Mucosa of gallbladder (tissue), 1 donor: ENCODE measurements around the gene TEX11. TPM values are rescaled to one million over a fixed set of nuclear protein-coding genes. Genes with fewer than 3 reads are reported as not detected.
"Not testable (repeated sequence)": the region's sequence is repeated elsewhere in the genome, so short reads cannot be mapped to it uniquely, and the experiment has no call there.

Experiments used
- DNase-seq: peaks from one replicate; pipeline ENCODE4 v3.0.0-alpha.2; 2020; ENCODE audit warnings: low spot score
- total RNA-seq: library from RNA; stranded (reverse); gene quantifications from one replicate; pipeline ENCODE4 v1.2.1, GENCODE V29; 2021
- donor health status: DM: no; HTN: no; CAD: no.

Gene TEX11
- total RNA-seq, 1 donor from 2014 or later: 0.14 TPM

DNA sequence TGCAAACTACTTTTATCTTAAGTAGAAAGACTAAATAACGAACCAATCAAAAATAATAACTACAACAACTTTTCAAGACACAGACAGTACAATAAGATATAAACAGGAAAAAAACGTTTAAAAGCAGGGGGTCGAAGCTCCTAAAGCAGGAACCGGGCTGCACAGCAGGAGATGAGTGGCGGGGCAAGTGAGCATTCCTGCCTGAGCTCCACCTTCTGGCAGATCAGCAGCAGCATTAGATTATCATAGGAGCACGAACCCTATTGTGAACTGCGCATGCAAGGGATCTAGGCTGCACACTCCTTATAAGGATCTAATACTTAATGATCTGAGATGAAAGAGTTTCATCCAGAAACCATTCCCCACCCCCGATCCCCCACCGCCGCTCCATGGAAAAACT is 146.2 kb downstream of the TEX11 start:
- DNase-seq: no peak

DNA sequence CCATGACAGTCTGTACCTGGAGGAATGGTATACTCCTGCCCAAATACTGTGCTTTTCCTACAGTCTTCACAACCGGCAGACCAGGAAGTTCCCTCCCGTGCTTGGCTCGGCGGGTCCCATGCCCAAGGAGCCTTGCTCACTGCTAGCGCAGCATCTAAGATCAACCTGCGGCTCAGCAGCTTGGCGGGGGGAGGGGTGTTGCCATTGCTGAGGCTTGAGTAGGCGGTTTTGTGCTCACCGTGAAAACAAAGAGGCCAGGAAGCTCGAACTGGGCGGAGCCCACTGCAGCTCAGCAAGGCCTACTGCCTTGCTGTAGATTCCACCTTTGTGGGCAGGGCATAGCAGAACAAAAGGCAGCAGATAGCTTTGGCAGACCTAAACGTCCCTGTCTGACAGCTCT is 152.7 kb downstream of the TEX11 start:
- DNase-seq: no peak

DNA sequence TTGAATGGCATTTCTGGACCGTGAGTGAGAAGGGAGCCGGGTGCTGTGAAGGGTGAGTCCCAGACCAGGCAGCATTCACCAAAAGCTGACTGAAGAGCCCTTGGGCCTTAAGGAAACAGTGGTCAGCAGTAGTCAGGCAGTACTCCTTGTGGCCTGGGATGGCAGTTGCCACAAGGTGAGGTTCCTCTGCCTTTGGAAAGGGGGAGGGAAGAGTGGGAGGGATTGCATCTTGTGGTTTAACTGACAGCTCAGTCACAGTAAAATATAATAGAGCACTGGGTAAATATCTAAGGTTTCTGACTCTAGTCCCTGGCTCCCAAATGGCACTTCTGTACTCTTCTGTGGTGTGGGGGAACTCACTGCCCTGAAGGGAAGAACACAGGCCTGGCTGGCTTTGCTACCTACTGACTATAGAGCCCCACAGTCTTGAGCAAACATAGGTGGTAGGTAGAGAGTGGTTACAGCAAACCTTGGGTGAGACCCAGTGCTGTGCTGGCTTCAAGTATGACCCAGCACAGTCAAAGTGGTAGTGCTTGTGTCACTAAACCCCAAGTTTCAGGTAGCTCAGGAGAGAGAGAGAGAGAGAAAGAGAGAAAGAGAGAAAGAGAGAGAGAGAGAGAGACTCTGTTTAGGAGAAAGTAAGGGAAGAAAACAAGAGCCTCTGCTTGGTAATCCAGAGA is 154.2 kb downstream of the TEX11 start:
- no peak for DNase-seq

DNA sequence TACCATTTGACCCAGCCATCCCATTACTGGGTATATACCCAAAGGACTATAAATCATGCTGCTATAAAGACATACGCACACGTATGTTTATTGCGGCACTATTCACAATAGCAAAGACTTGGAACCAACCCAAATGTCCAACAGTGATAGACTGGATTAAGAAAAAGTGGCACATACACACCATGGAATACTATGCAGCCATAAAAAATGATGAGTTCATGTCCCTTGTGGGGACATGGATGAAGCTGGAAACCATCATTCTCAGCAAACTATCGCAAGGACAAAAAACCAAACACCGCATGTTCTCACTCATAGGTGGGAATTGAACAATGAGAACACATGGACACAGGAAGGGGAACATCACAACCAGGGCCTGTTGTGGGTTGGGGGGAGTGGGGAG is 174.7 kb downstream of the TEX11 start:
- DNase-seq: not testable (repeated sequence)

GRCh38 chrX:70727961-70728360 is 180.6 kb downstream of the TEX11 start:
- DNase-seq: not testable (repeated sequence)

DNA sequence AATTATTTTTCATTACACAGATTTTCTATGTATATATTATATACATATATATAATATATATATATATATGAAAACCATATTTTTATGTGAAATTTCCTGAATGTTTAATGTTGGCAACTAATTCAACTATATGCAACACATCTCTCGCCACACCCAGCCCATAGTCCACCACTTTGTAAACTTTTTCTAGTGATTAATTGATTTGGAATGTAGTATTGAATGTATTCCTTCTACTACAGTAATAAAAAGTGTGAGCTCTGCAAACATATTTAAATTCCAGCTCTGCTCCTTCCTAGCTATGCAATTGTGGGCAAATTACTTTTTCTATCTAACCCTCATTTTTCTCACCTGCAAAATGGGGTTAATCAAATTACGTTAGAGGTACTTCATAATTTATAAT is 187.8 kb downstream of the TEX11 start:
- DNase-seq: no peak

DNA sequence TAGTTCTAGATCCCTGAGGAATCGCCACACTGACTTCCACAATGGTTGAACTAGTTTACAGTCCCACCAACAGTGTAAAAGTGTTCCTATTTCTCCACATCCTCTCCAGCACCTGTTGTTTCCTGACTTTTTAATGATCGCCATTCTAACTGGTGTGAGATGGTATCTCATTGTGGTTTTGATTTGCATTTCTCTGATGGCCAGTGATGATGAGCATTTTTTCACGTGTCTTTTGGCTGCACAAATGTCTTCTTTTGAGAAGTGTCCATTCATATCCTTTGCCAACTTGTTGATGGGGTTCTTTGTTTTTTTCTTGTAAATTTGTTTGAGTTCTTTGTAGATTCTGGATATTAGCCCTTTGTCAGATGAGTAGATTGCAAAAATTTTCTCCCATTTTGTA is 197.2 kb downstream of the TEX11 start:
- not testable (repeated sequence) for DNase-seq

DNA sequence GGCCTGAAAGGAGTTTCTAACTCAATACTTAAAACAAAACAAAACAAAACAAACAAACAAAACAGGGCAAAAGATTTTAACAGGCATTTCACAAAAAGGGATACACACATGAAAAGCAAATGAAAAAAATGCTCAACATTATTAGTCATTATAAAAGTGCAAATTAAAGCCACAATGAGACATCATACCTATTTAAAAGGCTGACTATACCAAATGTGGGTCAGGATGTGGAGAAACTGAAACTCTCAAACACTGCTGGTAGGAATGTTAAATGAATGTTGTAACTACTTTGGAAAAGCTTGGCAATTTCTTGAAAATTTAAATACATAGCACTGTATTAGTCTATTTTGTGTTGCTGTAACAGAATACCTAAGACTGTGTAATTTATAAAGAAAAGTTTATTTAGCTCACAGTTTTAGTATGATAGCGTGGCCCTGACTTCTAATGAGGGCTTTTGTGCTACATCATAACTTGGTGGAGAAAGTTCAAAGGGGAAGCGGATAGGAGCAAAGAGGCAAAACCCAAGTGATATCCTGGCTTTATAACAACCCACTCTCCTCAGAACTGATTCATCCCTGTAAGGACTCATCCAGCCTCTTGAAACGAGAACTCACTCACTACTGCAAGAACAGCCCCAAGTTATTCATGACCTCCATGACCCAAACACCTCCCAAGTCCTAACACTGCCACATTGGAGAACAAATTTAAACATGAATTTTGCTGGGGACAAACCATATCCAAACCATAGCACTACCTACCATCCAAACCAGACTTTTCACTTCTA is 214.0 kb downstream of the TEX11 start:
- DNase-seq: no peak

- not testable (repeated sequence) for DNase-seq
These were observed 229.1 kb downstream of the TEX11 start for GRCh38 chrX:70679455-70679854.

- DNase-seq: no peak
These were observed 233.2 kb downstream of the TEX11 start for GRCh38 chrX:70675284-70675683.

DNA sequence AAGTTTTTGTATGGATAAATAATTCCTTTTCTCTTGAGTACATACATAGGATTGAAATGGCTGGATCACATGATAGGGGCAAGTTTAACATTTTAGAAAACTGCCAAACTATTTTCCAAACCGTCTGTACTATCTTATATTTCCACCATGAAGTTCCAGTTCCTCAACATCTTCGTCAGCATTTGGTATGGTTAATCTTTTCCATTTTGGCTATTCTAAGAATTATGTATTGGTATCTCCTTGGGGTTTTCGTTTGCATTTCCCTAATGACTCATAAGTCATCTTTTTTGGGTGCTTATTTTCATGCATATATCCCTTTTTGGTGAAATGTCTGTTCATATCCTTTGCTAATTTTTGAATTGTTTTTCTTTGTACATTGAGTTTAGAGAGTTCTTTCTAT is 236.2 kb downstream of the TEX11 start:
- DNase-seq: no peak

DNA sequence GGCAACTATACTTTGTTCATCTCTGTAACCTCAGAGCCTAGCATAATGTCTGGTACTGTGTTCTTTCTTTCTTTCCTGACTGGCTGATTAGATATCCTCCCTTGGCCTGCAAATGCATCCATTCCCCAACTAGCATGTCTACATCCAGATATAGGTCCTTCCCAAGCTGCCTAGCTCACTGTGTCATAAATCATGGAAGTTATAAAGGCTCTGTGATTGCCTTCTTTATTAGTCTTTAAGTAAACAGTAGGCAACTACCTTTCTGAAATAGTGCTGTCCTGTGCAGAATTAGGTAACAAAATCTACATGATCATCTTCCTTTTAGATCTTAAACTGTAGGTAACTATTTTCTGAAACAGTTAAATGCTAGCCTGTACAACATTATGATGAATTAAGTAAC is 239.4 kb downstream of the TEX11 start:
- no peak for DNase-seq

- DNase-seq: no peak
These were observed 243.8 kb downstream of the TEX11 start for GRCh38 chrX:70664726-70665125.

DNA sequence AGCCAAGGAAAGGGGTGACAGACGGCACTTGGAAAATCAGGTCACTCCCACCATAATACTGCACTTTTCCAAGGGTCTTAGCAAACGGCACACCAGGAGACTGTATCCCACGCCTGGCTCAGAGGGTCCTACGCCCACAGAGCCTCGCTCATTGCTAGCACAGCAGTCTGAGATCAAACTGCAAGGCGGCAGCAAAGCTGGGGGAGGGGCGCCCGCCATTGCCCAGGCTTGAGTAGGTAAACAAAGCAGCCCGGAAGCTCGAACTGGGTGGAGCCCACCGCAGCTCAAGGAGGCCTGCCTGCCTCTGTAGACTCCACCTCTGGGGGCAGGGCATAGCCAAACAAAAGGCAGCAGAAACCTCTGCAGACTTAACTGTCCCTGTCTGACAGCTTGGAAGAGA is 247.4 kb downstream of the TEX11 start:
- DNase-seq: not testable (repeated sequence)

DNA sequence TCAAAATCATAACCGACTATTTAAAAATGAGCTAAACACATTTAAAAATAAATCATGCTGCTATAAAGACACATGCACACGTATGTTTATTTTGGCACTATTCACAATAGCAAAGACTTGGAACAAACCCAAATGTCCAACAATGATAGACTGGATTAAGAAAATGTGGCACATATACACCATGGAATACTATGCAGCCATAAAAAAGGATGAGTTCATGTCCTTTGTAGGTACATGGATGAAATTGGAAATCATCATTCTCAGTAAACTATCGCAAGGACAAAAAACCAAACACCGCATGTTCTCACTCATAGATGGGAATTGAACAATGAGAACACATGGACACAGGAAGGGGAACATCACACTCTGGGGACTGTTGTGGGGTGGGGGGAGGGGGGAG is 251.0 kb downstream of the TEX11 start:
- not testable (repeated sequence) for DNase-seq

- DNase-seq: no peak
These were observed 252.2 kb downstream of the TEX11 start for GRCh38 chrX:70656304-70656703.

GRCh38 chrX:70647910-70648309 is 260.6 kb downstream of the TEX11 start:
- not testable (repeated sequence) for DNase-seq

GRCh38 chrX:70636218-70636617 is 272.3 kb downstream of the TEX11 start:
- DNase-seq: no peak

- no peak for DNase-seq
These were observed 272.8 kb downstream of the TEX11 start for GRCh38 chrX:70635669-70636068.

GRCh38 chrX:70635227-70635626 is 273.3 kb downstream of the TEX11 start:
- no peak for DNase-seq

DNA sequence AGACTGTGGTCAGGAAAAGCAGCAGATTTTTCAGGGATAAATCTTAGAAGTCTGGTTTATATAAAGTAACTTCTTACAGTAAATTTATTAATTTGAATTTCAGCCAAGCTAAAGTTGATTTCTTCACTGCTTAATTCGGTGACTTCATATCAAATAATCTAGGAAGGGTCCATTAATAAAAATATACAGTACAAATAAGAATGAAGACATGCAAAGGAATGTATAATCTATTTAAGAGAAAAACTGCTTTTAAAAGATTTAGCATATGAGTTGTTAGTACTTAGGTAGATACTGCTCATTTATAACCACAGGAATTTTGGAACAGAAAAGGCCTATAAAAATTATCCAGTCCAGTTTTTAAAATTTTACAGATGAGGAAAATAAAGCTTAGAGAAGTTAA is 286.8 kb downstream of the TEX11 start:
- DNase-seq: no peak

- no peak for DNase-seq
These were observed 290.0 kb downstream of the TEX11 start for GRCh38 chrX:70618467-70618866.

- no peak for DNase-seq
These were observed 295.2 kb downstream of the TEX11 start for GRCh38 chrX:70613295-70613694.
